Transverse colon (tissue), 4 donors: ENCODE data around the gene ZNF521. TPM values are rescaled to one million over a fixed set of nuclear protein-coding genes. Genes with fewer than 3 reads are reported as not detected.

Source experiments
- DNase-seq: peaks from one replicate; pipeline ENCODE4 v3.0.0-alpha.2; 2019
- H3K27ac ChIP-seq, 4 donors: fragments of 200-600 bp; sonication (generic); 2 replicates each; pipeline ENCODE4 v1.5.1; 2016 to 2018; ENCODE audit warnings: inconsistent platforms in 4 of 4
- H3K27me3 ChIP-seq: fragments of 200-600 bp; sonication (generic); 2 replicates; pipeline ENCODE4 v1.5.1; 2017; ENCODE audit warnings: inconsistent platforms
- H3K36me3 ChIP-seq, 4 donors: fragments of 200-600 bp; sonication (generic); 2 replicates each; pipeline ENCODE4 v1.5.1; 2017 to 2019; ENCODE audit warnings: inconsistent platforms in 4 of 4
- H3K4me1 ChIP-seq, 4 donors: fragments of 200-600 bp; sonication (generic); 2 replicates each; pipeline ENCODE4 v1.5.1; 2017 to 2020; ENCODE audit warnings: inconsistent platforms in 4 of 4
- H3K4me3 ChIP-seq, 4 donors: fragments of 200-600 bp; sonication (generic); 1 replicate in 1 of 4; 2 replicates in 3 of 4; pipeline versions ENCODE4 v1.5.1 to v1.6.1; 2017 to 2019; ENCODE audit warnings: inconsistent platforms in 4 of 4
- H3K9me3 ChIP-seq, 2 donors: fragments of 200-600 bp; sonication (generic); 2 replicates each; pipeline ENCODE4 v1.5.1; 2017 to 2019; ENCODE audit warnings: inconsistent platforms in 2 of 2
- EP300 ChIP-seq: sonication (generic); formaldehyde crosslinking; IDR thresholded peaks from one replicate; pipeline ENCODE4 v1.6.1; 2017; ENCODE audit warnings: antibody characterized with exemption, low read depth
- POLR2A ChIP-seq: fragments of 450-650 bp; IDR thresholded peaks from one replicate; pipeline ENCODE4 v1.6.1; 2016; ENCODE audit warnings: antibody characterized with exemption, mild to moderate bottlenecking, moderate library complexity
- POLR2AphosphoS5 ChIP-seq, 3 donors: sonication (generic); formaldehyde crosslinking; IDR thresholded peaks; one replicate each; pipeline ENCODE4 v1.6.1; 2016; ENCODE audit warnings: antibody characterized with exemption in 3 of 3
- whole genome bisulfite sequencing, 2 donors: methylation state at CpG; one replicate each; pipeline ENCODE4 v1.1.5; 2018; ENCODE audit warnings: low coverage in 1 of 2; 5-methylcytosine and 5-hydroxymethylcytosine counted together
- in situ Hi-C, 4 donors: fragments of 200-750 bp; cut with MboI; loops; one replicate each; pipeline versions ENCODE4 v1.15.0 to v1.15.1; 2017; ENCODE audit warnings: low sequenced_read_pairs in 3 of 4, low pct_ligation_motif_present in 1 of 4, low pct_unique_long_range_greater_than_20kb in 1 of 4
- intact Hi-C: fragments of 100-400 bp; cut with DNase I; formaldehyde crosslinking; loops from one replicate; pipeline ENCODE4 v1.15.1; 2023; ENCODE audit warnings: low total_unique reads
- total RNA-seq, 4 donors: library from RNA; depleted of rRNA; stranded (reverse); fragments of >200 nt; gene quantifications; one replicate each; pipeline ENCODE4 v1.1.0, GENCODE V29; 2016
- TF ChIP-seq, protein P1 (sequence below), 5 experiments: fragments of 200-600 bp in 3 of 5; fragments of 450-650 bp in 2 of 5; sonication (generic) in 3 of 5; IDR thresholded peaks; 1 replicate in 2 of 5; 2 replicates in 3 of 5; pipeline ENCODE4 v1.5.1; 2016 to 2017; ENCODE audit warnings: antibody characterized with exemption in 5 of 5, inconsistent platforms in 3 of 5, mild to moderate bottlenecking in 2 of 5, moderate library complexity in 1 of 5

The ZNF521 gene
- total RNA-seq, 4 donors from 2014 or later, result 6.4 to 29.5 (median 9.0) TPM

DNA sequence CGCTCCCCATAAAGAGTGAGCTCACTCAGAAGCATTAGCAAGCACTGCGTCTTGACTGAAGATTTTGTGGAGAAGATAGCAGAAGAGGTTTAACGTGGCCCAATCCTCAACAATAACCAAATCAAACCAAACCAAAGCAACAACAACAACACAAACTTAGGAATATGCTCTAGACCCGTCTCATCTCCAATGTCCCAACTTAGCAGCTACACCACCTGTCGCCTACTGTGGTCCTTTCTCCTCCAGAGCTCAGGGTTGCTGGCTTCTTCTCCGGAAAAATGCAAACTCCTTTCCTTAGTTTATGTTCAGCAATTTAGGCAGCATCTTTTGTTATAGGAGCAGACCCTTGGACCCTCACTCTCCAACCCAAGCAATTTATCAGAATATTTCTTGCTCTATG, 301.4 kb downstream of the ZNF521 start:
- in situ Hi-C loops, result no loop called here
- no peak overlapping the region for H3K27ac ChIP-seq
- no peaks in the 10 kb centered on the region for H3K27me3 ChIP-seq
- no peaks in the 10 kb centered on the region for H3K9me3 ChIP-seq
- intact Hi-C loops, result no loop called here
- no peak for TF ChIP-seq POLR2A
- no peak for TF ChIP-seq POLR2AphosphoS5 (IDR thresholded peaks at IDR 0.05)
- TF ChIP-seq, protein P1, sequence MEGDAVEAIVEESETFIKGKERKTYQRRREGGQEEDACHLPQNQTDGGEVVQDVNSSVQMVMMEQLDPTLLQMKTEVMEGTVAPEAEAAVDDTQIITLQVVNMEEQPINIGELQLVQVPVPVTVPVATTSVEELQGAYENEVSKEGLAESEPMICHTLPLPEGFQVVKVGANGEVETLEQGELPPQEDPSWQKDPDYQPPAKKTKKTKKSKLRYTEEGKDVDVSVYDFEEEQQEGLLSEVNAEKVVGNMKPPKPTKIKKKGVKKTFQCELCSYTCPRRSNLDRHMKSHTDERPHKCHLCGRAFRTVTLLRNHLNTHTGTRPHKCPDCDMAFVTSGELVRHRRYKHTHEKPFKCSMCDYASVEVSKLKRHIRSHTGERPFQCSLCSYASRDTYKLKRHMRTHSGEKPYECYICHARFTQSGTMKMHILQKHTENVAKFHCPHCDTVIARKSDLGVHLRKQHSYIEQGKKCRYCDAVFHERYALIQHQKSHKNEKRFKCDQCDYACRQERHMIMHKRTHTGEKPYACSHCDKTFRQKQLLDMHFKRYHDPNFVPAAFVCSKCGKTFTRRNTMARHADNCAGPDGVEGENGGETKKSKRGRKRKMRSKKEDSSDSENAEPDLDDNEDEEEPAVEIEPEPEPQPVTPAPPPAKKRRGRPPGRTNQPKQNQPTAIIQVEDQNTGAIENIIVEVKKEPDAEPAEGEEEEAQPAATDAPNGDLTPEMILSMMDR (IDR thresholded peaks at IDR 0.05), result no peak
- TF ChIP-seq EP300, result no peak
- H3K36me3 ChIP-seq, result no peaks in the 10 kb centered on the region
- H3K4me3 ChIP-seq, result no peak overlapping the region
- WGBS, 2 donors, result 80 to 93% methylated on average over 3 to 6 of the region's 6 CpGs
- no peak for DNase-seq
- H3K4me1 ChIP-seq, result no peaks in the 10 kb centered on the region

DNA sequence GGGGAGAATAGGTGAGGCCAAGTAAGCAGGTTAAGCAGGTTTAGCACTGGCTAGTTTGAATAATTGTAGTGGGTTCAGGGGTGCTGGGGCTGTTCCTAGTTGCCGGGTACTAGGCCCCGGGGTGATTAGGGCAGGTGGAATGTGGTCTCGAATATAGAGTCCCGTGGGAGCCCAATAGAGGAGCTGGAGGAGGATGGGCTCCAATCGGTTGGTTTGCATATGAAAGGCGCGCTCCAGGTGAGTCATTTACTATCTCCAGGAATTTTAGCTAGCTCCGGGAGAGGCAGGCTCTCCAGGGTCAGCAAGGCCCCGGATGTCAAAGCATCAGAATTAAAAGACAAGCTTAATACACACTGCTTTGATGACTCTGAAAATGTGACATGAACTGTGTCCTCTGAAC, 304.0 kb downstream of the ZNF521 start:
- no peak for TF ChIP-seq EP300
- TF ChIP-seq POLR2AphosphoS5 (IDR thresholded peaks at IDR 0.05), result no peak
- no peak for TF ChIP-seq POLR2A
- TF ChIP-seq, protein P1 (IDR thresholded peaks at IDR 0.05), result no peak
- Histone ChIP-seq H3K27me3 (no peaks in the 10 kb centered on the region), H3K36me3 (no peaks in the 10 kb centered on the region), H3K9me3 (no peaks in the 10 kb centered on the region), H3K4me3 (no peak overlapping the region), H3K4me1 (peaks cover 0 to 7% (median 0%) of the 10 kb centered on the region in 4 donors), H3K27ac (no peak overlapping the region)
- in situ Hi-C loops, result no loop called here
- intact Hi-C loops, result no loop called here
- DNase-seq, result no peak
- WGBS, 2 donors, result 76 to 83% methylated on average over 1 to 9 of the region's 9 CpGs

DNA sequence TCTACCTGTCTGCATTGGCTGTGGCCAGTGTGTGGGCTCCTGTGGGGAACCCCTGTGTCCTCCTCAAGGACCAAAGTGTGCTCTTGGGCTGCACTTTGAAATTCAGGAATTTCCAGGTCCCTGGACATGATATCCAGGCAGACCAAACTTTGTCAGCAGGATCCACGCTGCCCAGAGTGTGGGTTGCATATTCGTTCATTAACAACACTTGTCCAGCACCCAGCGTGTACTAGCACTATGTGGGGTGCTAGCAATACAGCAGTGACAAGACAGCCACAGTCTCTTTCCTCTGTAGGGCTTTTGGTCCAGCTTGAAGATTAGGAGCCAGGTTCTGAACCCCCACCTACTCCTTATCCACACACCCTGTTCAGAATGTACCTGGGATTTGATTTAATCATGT, 304.5 kb downstream of the ZNF521 start:
- H3K27ac ChIP-seq, result no peak overlapping the region
- in situ Hi-C loops (no loop called here), intact Hi-C loops (no loop called here)
- H3K4me3 ChIP-seq, result no peak overlapping the region
- no peaks in the 10 kb centered on the region for H3K9me3 ChIP-seq
- WGBS, 2 donors, result 81% methylated on average over 3 of the region's 3 CpGs; no CpG with 5 or more reads in 1 of the 2 donors
- TF ChIP-seq EP300, result no peak
- no peaks in the 10 kb centered on the region for H3K36me3 ChIP-seq
- no peaks in the 10 kb centered on the region for H3K27me3 ChIP-seq
- DNase-seq, result no peak
- H3K4me1 ChIP-seq, result peaks cover 0 to 13% (median 0%) of the 10 kb centered on the region in 4 donors

DNA sequence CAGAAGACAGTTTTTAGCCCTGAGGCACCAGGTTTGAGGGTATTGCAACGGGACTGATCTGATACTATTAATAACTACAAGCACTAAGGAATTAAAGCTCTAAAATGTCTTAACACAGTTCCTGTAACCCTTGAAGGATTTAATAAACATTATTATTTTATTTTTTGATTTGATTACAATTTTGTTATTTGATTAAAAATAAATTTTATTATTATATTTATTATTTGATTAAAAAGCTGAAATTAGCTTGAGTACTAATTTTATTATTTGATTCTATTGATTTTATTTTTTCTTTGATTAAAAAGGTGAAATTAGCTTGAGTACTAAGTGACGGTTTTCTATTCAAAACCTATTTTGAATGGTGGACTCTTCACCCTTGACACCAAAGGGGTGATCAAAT, 307.3 kb downstream of the ZNF521 start:
- WGBS, 2 donors, result 50 to 62% methylated on average over 2 of the region's 2 CpGs
- Histone ChIP-seq H3K4me3 (no peak overlapping the region), H3K27ac (no peak overlapping the region), H3K27me3 (no peaks in the 10 kb centered on the region), H3K4me1 (peaks cover 0 to 19% (median 0%) of the 10 kb centered on the region in 4 donors), H3K36me3 (no peaks in the 10 kb centered on the region), H3K9me3 (no peaks in the 10 kb centered on the region)
- in situ Hi-C loops, result no loop called here
- intact Hi-C loops, result no loop called here
- TF ChIP-seq POLR2A (no peak), POLR2AphosphoS5 (IDR thresholded peaks at IDR 0.05) (no peak), EP300 (no peak)
- TF ChIP-seq, protein P1 (IDR thresholded peaks at IDR 0.05), result no peak
- DNase-seq, result no peak

DNA sequence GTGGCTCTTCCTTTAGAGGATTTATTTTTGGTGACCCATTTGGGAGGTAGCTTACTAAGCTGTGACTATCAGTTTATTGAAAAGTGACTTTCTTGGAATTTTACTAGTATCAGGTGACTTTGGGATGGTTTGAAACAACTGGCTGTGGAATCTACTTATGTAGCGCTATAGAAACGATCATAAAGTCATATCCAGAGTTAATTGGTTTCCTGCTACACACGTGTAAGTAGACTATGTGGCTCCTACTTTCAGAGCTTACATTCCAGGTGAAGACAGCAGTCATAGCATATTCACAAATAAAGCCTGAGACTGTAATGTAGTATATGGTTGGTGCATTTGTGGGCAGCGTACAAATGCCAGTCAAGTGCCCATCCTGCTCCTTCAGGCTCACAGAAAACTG, 308.9 kb downstream of the ZNF521 start:
- 62 to 67% methylated on average over 3 to 4 of the region's 4 CpGs for WGBS, 2 donors
- H3K27ac ChIP-seq, result peak overlapping the region in 1 of 4 donors; percentile 27
- H3K4me1 ChIP-seq, result peaks cover 0 to 19% (median 0%) of the 10 kb centered on the region in 4 donors
- no peaks in the 10 kb centered on the region for H3K27me3 ChIP-seq
- H3K4me3 ChIP-seq, result no peak overlapping the region
- H3K9me3 ChIP-seq, result no peaks in the 10 kb centered on the region
- intact Hi-C loops (no loop called here), in situ Hi-C loops (no loop called here)
- no peak for DNase-seq
- no peaks in the 10 kb centered on the region for H3K36me3 ChIP-seq
- TF ChIP-seq POLR2A (no peak), EP300 (no peak), POLR2AphosphoS5 (IDR thresholded peaks at IDR 0.05) (no peak)
- TF ChIP-seq, protein P1 (IDR thresholded peaks at IDR 0.05), result no peak
